Panc1 (cell line): ENCODE data around the gene BSND. TPM values are rescaled to one million over a fixed set of nuclear protein-coding genes. Genes with fewer than 3 reads are reported as not detected.

Source experiments
- ATAC-seq: fragments of 200-7000 bp; cut with Tn5 transposase; 2 replicates; pipeline ENCODE4 v1.9.1; 2020; ENCODE audit warnings: mild to moderate bottlenecking, moderate library complexity
- BruUV-seq: library from RNA; stranded (reverse); fragments of 400-500 nt; replicated peaks from 2 replicates; lab custom pipeline; 2021; lab: Mats Ljungman, UMichigan
- CTCF ChIA-PET: fragments of 300-600 bp; sonication (Branson Sonifier 250); formaldehyde crosslinking; loops from one replicate; lab custom pipeline; 2022; ENCODE audit warnings: antibody characterized with exemption; lab: Charles Lee
- POLR2A ChIA-PET: fragments of 300-600 bp; sonication (Branson Sonifier 250); formaldehyde crosslinking; loops from one replicate; lab custom pipeline; 2022; ENCODE audit warnings: antibody characterized with exemption; lab: Charles Lee
- DNase-seq: peaks from one replicate; pipeline ENCODE4 v3.0.0-alpha.2; 2010; ENCODE audit warnings: low read depth, low spot score
- H3K27ac ChIP-seq: 2 replicates; pipeline ENCODE4 v1.5.1; 2011; ENCODE audit warnings: mild to moderate bottlenecking, low read length, inconsistent platforms
- H3K27me3 ChIP-seq: fragments of 200-500 bp; sonication (Bioruptor generic); 2 replicates; pipeline ENCODE4 v1.6.0; 2014; ENCODE audit warnings: low read length, inconsistent platforms; ENCODE audit not compliant: control insufficient read depth, insufficient read depth
- H3K36me3 ChIP-seq: fragments of 200-500 bp; sonication (Bioruptor generic); 2 replicates; pipeline ENCODE4 v1.5.1; 2014; ENCODE audit warnings: inconsistent platforms, mild to moderate bottlenecking, low read length, moderate library complexity; ENCODE audit not compliant: control insufficient read depth, insufficient read depth
- H3K4me1 ChIP-seq: 2 replicates; pipeline ENCODE4 v1.5.1; 2011; ENCODE audit warnings: inconsistent platforms, mild to moderate bottlenecking, low read length, moderate library complexity; ENCODE audit not compliant: control insufficient read depth, insufficient read depth
- H3K4me3 ChIP-seq, 2 experiments: 2 replicates each; pipeline ENCODE4 v1.5.1; 2011 to 2012; ENCODE audit warnings: low read depth in 2 of 2, low read length in 2 of 2, mild to moderate bottlenecking in 2 of 2, inconsistent platforms in 1 of 2, moderate library complexity in 1 of 2
- H3K9me3 ChIP-seq: fragments of 200-500 bp; sonication (Bioruptor generic); 2 replicates; pipeline ENCODE4 v1.5.1; 2014; ENCODE audit warnings: low read depth, mild to moderate bottlenecking, inconsistent platforms, low read length, moderate library complexity; ENCODE audit not compliant: control insufficient read depth, insufficient read depth
- POLR2AphosphoS5 ChIP-seq: IDR thresholded peaks from 2 replicates; pipeline ENCODE4 v1.6.1; 2012; ENCODE audit warnings: mild to moderate bottlenecking, low read depth, low read length, moderate library complexity
- REST ChIP-seq, 2 experiments: IDR thresholded peaks; 2 replicates each; pipeline ENCODE4 v1.6.1; 2011 to 2012; ENCODE audit warnings: low read depth in 2 of 2, control low read depth in 1 of 2, low read length in 1 of 2, mild to moderate bottlenecking in 1 of 2, moderate library complexity in 1 of 2; ENCODE audit not compliant: insufficient read depth in 1 of 2
- SIN3A ChIP-seq: IDR thresholded peaks from 2 replicates; pipeline ENCODE4 v1.6.1; 2012; ENCODE audit warnings: low read depth, mild to moderate bottlenecking, low read length, moderate library complexity, borderline replicate concordance; ENCODE audit not compliant: insufficient read depth
- TCF7L2 ChIP-seq: IDR thresholded peaks from 2 replicates; pipeline ENCODE4 v1.6.1; 2011; ENCODE audit warnings: mild to moderate bottlenecking, low read depth, low read length, inconsistent platforms
- in situ Hi-C: cut with HindIII; loops from 2 replicates; pipeline ENCODE4 v1.10.0; 2016; ENCODE audit warnings: low sequenced_read_pairs, low pct_unique_long_range_greater_than_20kb
- intact Hi-C: fragments of 100-400 bp; cut with micrococcal nuclease; formaldehyde crosslinking; loops from one replicate; pipeline ENCODE4 v1.10.0; 2022; ENCODE audit not compliant: unreplicated experiment
- total RNA-seq: library from RNA; stranded (reverse); gene quantifications from one replicate; pipeline ENCODE4 v1.2.1, GENCODE V29; 2021; ENCODE audit not compliant: unreplicated experiment
- TF ChIP-seq, protein P1 (sequence below): fragments of 450-650 bp; IDR thresholded peaks from 2 replicates; pipeline ENCODE4 v1.5.1; 2017; ENCODE audit warnings: mild to moderate bottlenecking

The BSND gene
- total RNA-seq, 1 experiment from 2014 or later: not detected

DNA sequence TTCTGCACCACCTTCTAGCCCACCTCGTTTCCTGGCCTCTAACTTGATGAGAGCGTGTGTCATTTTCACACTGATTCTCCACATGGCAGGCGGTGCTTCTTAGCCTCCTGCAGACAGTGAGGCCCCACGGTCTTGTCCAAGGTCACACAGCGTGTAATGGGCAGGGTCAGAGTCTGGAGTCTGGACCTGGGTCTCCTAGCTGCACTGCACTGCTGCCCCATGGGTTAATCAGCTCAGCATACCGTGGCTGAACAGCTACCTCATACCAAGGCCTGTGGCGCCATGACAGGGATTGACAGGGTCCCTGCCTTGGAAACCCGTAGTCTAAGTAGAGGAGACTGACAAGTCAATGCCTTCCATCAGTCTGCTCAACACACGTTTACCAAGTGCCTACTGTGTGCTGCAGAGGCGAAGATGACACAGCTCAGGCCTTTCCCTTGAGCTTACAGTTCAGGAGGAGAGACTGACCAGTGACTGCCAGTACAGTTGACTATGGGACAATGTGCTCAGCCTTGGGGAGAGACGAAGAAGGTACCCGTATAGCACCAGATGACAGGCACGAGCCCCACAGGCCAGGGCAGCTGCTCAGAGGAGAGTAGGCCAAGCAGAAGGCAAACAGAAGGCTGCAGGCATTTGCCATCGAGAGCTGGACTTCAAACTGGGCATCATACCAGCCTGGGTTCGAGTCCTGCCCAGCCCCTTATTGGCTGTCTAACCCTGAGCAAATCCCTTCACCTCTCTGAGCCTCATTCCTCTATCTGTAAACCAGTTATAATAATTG lies 46.1 kb downstream of the BSND start:
- ChIA-PET POLR2A (no interaction called here), CTCF (no interaction called here)
- TF ChIP-seq POLR2AphosphoS5: no peak
- TF ChIP-seq, protein P1, sequence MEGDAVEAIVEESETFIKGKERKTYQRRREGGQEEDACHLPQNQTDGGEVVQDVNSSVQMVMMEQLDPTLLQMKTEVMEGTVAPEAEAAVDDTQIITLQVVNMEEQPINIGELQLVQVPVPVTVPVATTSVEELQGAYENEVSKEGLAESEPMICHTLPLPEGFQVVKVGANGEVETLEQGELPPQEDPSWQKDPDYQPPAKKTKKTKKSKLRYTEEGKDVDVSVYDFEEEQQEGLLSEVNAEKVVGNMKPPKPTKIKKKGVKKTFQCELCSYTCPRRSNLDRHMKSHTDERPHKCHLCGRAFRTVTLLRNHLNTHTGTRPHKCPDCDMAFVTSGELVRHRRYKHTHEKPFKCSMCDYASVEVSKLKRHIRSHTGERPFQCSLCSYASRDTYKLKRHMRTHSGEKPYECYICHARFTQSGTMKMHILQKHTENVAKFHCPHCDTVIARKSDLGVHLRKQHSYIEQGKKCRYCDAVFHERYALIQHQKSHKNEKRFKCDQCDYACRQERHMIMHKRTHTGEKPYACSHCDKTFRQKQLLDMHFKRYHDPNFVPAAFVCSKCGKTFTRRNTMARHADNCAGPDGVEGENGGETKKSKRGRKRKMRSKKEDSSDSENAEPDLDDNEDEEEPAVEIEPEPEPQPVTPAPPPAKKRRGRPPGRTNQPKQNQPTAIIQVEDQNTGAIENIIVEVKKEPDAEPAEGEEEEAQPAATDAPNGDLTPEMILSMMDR: no peak
- no peak for TF ChIP-seq REST (IDR thresholded peaks at IDR 0.05; ENCODE audit: insufficient read depth in 1 of 2, low read depth in 2 of 2, low read length in 1 of 2)
- TF ChIP-seq SIN3A: no peak
- no peak for TF ChIP-seq TCF7L2
- Histone ChIP-seq H3K27me3 (peaks cover 6% of the 10 kb centered on the region), H3K4me1 (peaks cover 8% of the 10 kb centered on the region; the same call in 1 of the 2 replicates), H3K9me3 (no peaks in the 10 kb centered on the region), H3K27ac (no peak overlapping the region), H3K4me3 (no peak overlapping the region), H3K36me3 (no peaks in the 10 kb centered on the region)
- no peak for ATAC-seq
- in situ Hi-C loops: no loop called here
- no peak for DNase-seq
- intact Hi-C loops: no loop called here
- BruUV-seq: no TSS peak

GRCh38 chr1:55045430-55045829 lies 46.7 kb downstream of the BSND start:
- H3K36me3 ChIP-seq: no peaks in the 10 kb centered on the region
- peaks cover 5% of the 10 kb centered on the region; the same call in 1 of the 2 replicates for H3K4me1 ChIP-seq
- no peak overlapping the region for H3K4me3 ChIP-seq
- TF ChIP-seq TCF7L2 (no peak), POLR2AphosphoS5 (no peak), SIN3A (no peak), REST (IDR thresholded peaks at IDR 0.05; ENCODE audit: insufficient read depth in 1 of 2, low read depth in 2 of 2, low read length in 1 of 2) (no peak)
- TF ChIP-seq, protein P1: no peak
- ATAC-seq: no peak
- peaks cover 5% of the 10 kb centered on the region for H3K27me3 ChIP-seq
- BruUV-seq: no TSS peak
- H3K9me3 ChIP-seq: no peaks in the 10 kb centered on the region
- intact Hi-C loops: no loop called here
- ChIA-PET CTCF (no interaction called here), POLR2A (no interaction called here)
- no peak overlapping the region for H3K27ac ChIP-seq
- DNase-seq: no peak
- in situ Hi-C loops: no loop called here
